Stimulated activated CD8-positive, alpha-beta memory T cell treated with anti-CD3 and anti-CD28 coated beads, Interleukin-7, amount 100 ng/mL, for 48 hours (primary cell): ENCODE results near the gene ALKBH4.
"Not testable (repeated sequence)": the region's sequence is repeated elsewhere in the genome, so short reads cannot be mapped to it uniquely, and the experiment has no call there.

ENCODE experiments used
- DNase-seq, 2 donors: peaks; one replicate each; pipeline ENCODE4 v3.0.0-alpha.2; 2020; ENCODE audit warnings: low read depth in 1 of 2; ENCODE audit errors: extremely low read depth in 1 of 2

ALKBH4 gene

GRCh38 chr7:102464577-102465280 is at the start of gene ALKBH4, which contains the start of gene LRWD1:
Gene ALKBH4, minus strand, starts transcription at chr7:102464863. Its CDS starts 27 bp downstream, at chr7:102464836.
Gene LRWD1, plus strand, starts transcription at chr7:102464984. Its CDS starts 97 bp downstream, at chr7:102465081.
- DNase-seq = peak; percentile 93 to 96

- not testable (repeated sequence) for DNase-seq
Measured at GRCh38 chr7:102512642-102513221, 48.1 kb upstream of the ALKBH4 start.

GRCh38 chr7:102511860-102512522 is 47.3 kb upstream of the ALKBH4 start:
- DNase-seq = not testable (repeated sequence)

GRCh38 chr7:102510575-102510974 is 45.9 kb upstream of the ALKBH4 start:
- not testable (repeated sequence) for DNase-seq

- DNase-seq = not testable (repeated sequence)
Measured at GRCh38 chr7:102507410-102508088, 42.9 kb upstream of the ALKBH4 start.

GRCh38 chr7:102505298-102506185 is 40.9 kb upstream of the ALKBH4 start:
- DNase-seq = not testable (repeated sequence)

GRCh38 chr7:102503141-102503540 is 38.5 kb upstream of the ALKBH4 start:
- not testable (repeated sequence) for DNase-seq

GRCh38 chr7:102498321-102498720 is 33.7 kb upstream of the ALKBH4 start:
- not testable (repeated sequence) for DNase-seq

- not testable (repeated sequence) for DNase-seq
Measured at GRCh38 chr7:102497308-102497707, 32.6 kb upstream of the ALKBH4 start.

GRCh38 chr7:102496861-102497260 is 32.2 kb upstream of the ALKBH4 start:
- not testable (repeated sequence) for DNase-seq

- DNase-seq = not testable (repeated sequence)
Measured at GRCh38 chr7:102494473-102495149, 29.9 kb upstream of the ALKBH4 start.

GRCh38 chr7:102494026-102494425 is 29.4 kb upstream of the ALKBH4 start:
- DNase-seq = not testable (repeated sequence)

GRCh38 chr7:102493220-102493935 is 28.7 kb upstream of the ALKBH4 start:
- DNase-seq = not testable (repeated sequence)

GRCh38 chr7:102490529-102491075 is 25.9 kb upstream of the ALKBH4 start:
- DNase-seq = peak in 1 of 2 donors; percentile 44

GRCh38 chr7:102484317-102484716 is 19.7 kb upstream of the ALKBH4 start:
- DNase-seq = not testable (repeated sequence)

GRCh38 chr7:102481962-102482361 is 17.3 kb upstream of the ALKBH4 start:
- not testable (repeated sequence) for DNase-seq

GRCh38 chr7:102479982-102480637 is 15.4 kb upstream of the ALKBH4 start:
- not testable (repeated sequence) for DNase-seq

GRCh38 chr7:102479209-102479584 is 14.5 kb upstream of the ALKBH4 start:
- DNase-seq = not testable (repeated sequence)
